Measurements from ENCODE around the gene CNTNAP5.

DNA sequence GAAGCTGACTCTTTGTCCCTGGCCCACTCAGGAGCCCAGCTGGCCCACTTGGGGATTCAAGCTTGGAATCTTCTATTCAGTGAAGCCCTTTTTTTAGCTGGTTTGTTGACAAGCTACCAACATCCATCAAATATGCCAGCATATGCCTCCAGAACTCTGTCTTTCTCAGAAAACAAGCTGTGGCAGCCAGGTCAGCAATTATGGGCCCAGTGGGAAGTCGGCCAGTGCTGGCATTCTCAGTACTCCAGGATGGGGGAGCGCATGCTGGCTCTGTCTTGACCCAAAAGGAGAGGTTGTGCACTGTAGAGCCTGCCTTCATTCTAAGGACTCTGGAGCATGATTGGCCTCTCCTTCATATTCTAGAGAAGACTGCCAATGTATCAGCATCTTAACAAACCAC lies 401.5 kb downstream of the CNTNAP5 start:
- no peak for TF ChIP-seq ZNF274 (IDR thresholded peaks at IDR 0.05; ENCODE audit: low read depth, low read length)
- TF ChIP-seq YY1 (IDR thresholded peaks at IDR 0.05; ENCODE audit: insufficient read depth, insufficient read length) = no peak
- no peak for TF ChIP-seq SUZ12 (IDR thresholded peaks at IDR 0.05; ENCODE audit: extremely low read depth, insufficient read depth, insufficient read length)
